B cell (primary cell): ENCODE measurements around the gene PIGZ. TPM values are rescaled to one million over a fixed set of nuclear protein-coding genes. Genes with fewer than 3 reads are reported as not detected.

Experiments
- ATAC-seq: fragments of 200-7000 bp; cut with Tn5 transposase; one replicate; pipeline ENCODE4 v1.10.0; 2021; ENCODE audit warnings: low read depth, mild to moderate bottlenecking, moderate number of reproducible peaks, moderate library complexity
- CTCF ChIA-PET: fragments of 350-600 bp; sonication (Branson Sonifier 250); formaldehyde crosslinking; loops from one replicate; lab custom pipeline; 2021; ENCODE audit warnings: antibody characterized with exemption, inconsistent platforms; lab: Charles Lee
- POLR2A ChIA-PET: fragments of 350-600 bp; sonication (Branson Sonifier 250); formaldehyde crosslinking; loops from one replicate; lab custom pipeline; 2021; ENCODE audit warnings: antibody characterized with exemption; lab: Charles Lee
- DNase-seq: peaks from one replicate; pipeline ENCODE4 v3.0.0; 2013
- H2AFZ ChIP-seq: 2 replicates; pipeline ENCODE4 v1.6.1; 2012; ENCODE audit warnings: mild to moderate bottlenecking, low read depth, low read length; ENCODE audit not compliant: insufficient read depth, poor library complexity, severe bottlenecking
- H3K27ac ChIP-seq, 2 donors: 1 replicate in 1 of 2; 2 replicates in 1 of 2; pipeline ENCODE4 v1.5.1; 2012 to 2013; ENCODE audit warnings: low read length in 2 of 2, mild to moderate bottlenecking in 2 of 2, moderate library complexity in 1 of 2
- H3K27me3 ChIP-seq, 4 experiments: fragments of 200-600 bp in 1 of 4; sonication (generic) in 1 of 4; replicated peaks in 1 of 4; 1 replicate in 2 of 4; 2 replicates in 2 of 4; pipeline versions ENCODE4 v1.6.1 to v1.7.0; 2013 to 2016; ENCODE audit warnings: low read length in 3 of 4, mild to moderate bottlenecking in 2 of 4, mixed read lengths in 1 of 4, moderate library complexity in 1 of 4; ENCODE audit not compliant: insufficient read depth in 4 of 4, control insufficient read depth in 3 of 4; ENCODE audit errors: control extremely low read depth in 1 of 4
- H3K36me3 ChIP-seq, 2 experiments: replicated peaks in 1 of 2; 1 replicate in 1 of 2; 2 replicates in 1 of 2; pipeline versions ENCODE4 v1.6.1 to v1.7.1; 2013; ENCODE audit warnings: low read length in 1 of 2; ENCODE audit not compliant: insufficient read depth in 2 of 2, control insufficient read depth in 1 of 2; ENCODE audit errors: control extremely low read depth in 1 of 2, extremely low read depth in 1 of 2
- H3K4me1 ChIP-seq, 2 donors: fragments of 200-600 bp in 1 of 2; sonication (generic) in 1 of 2; 1 replicate in 1 of 2; 2 replicates in 1 of 2; pipeline versions ENCODE4 v1.5.1 to v1.6.1; 2013 to 2017; ENCODE audit warnings: low read length in 2 of 2; ENCODE audit not compliant: control insufficient read depth in 2 of 2, insufficient read depth in 2 of 2
- H3K4me2 ChIP-seq: replicated peaks from 2 replicates; pipeline ENCODE3; 2012; ENCODE audit warnings: mild to moderate bottlenecking, low read depth, low read length; ENCODE audit not compliant: poor library complexity, severe bottlenecking
- H3K4me3 ChIP-seq, 5 experiments: fragments of 200-600 bp in 1 of 5; sonication (generic) in 1 of 5; 1 replicate in 3 of 5; 2 replicates in 2 of 5; pipeline versions ENCODE4 v1.5.1 to v1.7.0; 2011 to 2016; ENCODE audit warnings: low read length in 4 of 5, mild to moderate bottlenecking in 4 of 5, low read depth in 2 of 5, control low read depth in 1 of 5, moderate library complexity in 1 of 5; ENCODE audit not compliant: insufficient read depth in 1 of 5; ENCODE audit errors: control extremely low read depth in 1 of 5, extremely low read depth in 1 of 5
- H3K79me2 ChIP-seq: fragments of 200-600 bp; sonication (generic); one replicate; pipeline ENCODE4 v1.6.0; 2016; ENCODE audit warnings: low read length; ENCODE audit not compliant: control insufficient read depth, insufficient read depth
- H3K9ac ChIP-seq: fragments of 200-600 bp; sonication (generic); 2 replicates; pipeline ENCODE4 v1.6.1; 2017; ENCODE audit warnings: mild to moderate bottlenecking, low read length, moderate library complexity
- H3K9me3 ChIP-seq, 3 donors: one replicate each; pipeline versions ENCODE4 v1.6.1 to v1.7.1; 2013; ENCODE audit warnings: low read length in 2 of 3; ENCODE audit not compliant: control insufficient read depth in 2 of 3, insufficient read depth in 1 of 3; ENCODE audit errors: control extremely low read depth in 1 of 3
- H4K20me1 ChIP-seq: 2 replicates; pipeline ENCODE4 v1.6.0; 2012; ENCODE audit warnings: mild to moderate bottlenecking, low read length; ENCODE audit not compliant: insufficient read depth, control insufficient read depth, poor library complexity, severe bottlenecking
- H3K27ac Mint-ChIP-seq: one replicate; pipeline ENCODE4 v1.8.0; 2021; ENCODE audit warnings: mixed read lengths
- H3K27me3 Mint-ChIP-seq: one replicate; pipeline ENCODE4 v1.8.0; 2021; ENCODE audit warnings: mixed read lengths
- H3K4me1 Mint-ChIP-seq: one replicate; pipeline ENCODE4 v1.8.0; 2021; ENCODE audit warnings: mixed read lengths
- H3K4me3 Mint-ChIP-seq: one replicate; pipeline ENCODE4 v1.8.0; 2021; ENCODE audit warnings: mixed read lengths
- H3K9me3 Mint-ChIP-seq: one replicate; pipeline ENCODE4 v1.8.0; 2022; ENCODE audit warnings: mixed read lengths; ENCODE audit not compliant: insufficient read depth
- EZH2 ChIP-seq: IDR thresholded peaks from 2 replicates; pipeline ENCODE4 v1.6.1; 2012; ENCODE audit warnings: borderline replicate concordance, low read depth, mild to moderate bottlenecking, moderate library complexity, low read length; ENCODE audit not compliant: insufficient read depth, poor library complexity, severe bottlenecking
- whole genome bisulfite sequencing: methylation state at CpG from one replicate; pipeline ENCODE4 v1.1.5; 2013; ENCODE audit warnings: missing lambda C conversion rate; ENCODE audit not compliant: insufficient coverage; 5-methylcytosine and 5-hydroxymethylcytosine counted together
- intact Hi-C: fragments of 100-400 bp; cut with micrococcal nuclease; formaldehyde crosslinking; loops from one replicate; pipeline ENCODE4 v1.10.0; 2022
- polyA minus RNA-seq: library from RNA; depleted of rRNA, polyadenylated mRNA; stranded (reverse); fragments of >200 nt; gene quantifications from 2 replicates; pipeline ENCODE4 v1.2.3, GENCODE V29; 2012
- polyA plus RNA-seq: library from polyadenylated mRNA; depleted of rRNA; stranded (reverse); fragments of >200 nt; gene quantifications from 2 replicates; pipeline ENCODE4 v1.2.3, GENCODE V29; 2012
- total RNA-seq, 2 donors: library from RNA; stranded (reverse); fragments of 120-200 nt in 1 of 2; gene quantifications; 1 replicate in 1 of 2; 2 replicates in 1 of 2; pipeline versions ENCODE4 v1.2.3 to v1.2.4, GENCODE V29; 2013 to 2022
- TF ChIP-seq, protein P1 (sequence below): fragments of 200-600 bp; IDR thresholded peaks from one replicate; pipeline ENCODE4 v1.8.0; 2022; ENCODE audit warnings: antibody characterized with exemption, mild to moderate bottlenecking

The PIGZ gene, protein sequence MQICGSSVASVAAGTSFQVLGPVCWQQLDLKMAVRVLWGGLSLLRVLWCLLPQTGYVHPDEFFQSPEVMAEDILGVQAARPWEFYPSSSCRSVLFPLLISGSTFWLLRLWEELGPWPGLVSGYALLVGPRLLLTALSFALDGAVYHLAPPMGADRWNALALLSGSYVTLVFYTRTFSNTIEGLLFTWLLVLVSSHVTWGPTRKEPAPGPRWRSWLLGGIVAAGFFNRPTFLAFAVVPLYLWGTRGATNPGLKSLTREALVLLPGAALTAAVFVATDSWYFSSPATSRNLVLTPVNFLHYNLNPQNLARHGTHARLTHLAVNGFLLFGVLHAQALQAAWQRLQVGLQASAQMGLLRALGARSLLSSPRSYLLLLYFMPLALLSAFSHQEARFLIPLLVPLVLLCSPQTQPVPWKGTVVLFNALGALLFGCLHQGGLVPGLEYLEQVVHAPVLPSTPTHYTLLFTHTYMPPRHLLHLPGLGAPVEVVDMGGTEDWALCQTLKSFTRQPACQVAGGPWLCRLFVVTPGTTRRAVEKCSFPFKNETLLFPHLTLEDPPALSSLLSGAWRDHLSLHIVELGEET
- 3.9 TPM in 2 replicates for total RNA-seq
- total RNA-seq (2013) = 0.79 TPM
- polyA plus RNA-seq = 2.0 and 2.2 TPM in 2 replicates
- polyA minus RNA-seq = 0.77 and 1.1 TPM in 2 replicates

DNA sequence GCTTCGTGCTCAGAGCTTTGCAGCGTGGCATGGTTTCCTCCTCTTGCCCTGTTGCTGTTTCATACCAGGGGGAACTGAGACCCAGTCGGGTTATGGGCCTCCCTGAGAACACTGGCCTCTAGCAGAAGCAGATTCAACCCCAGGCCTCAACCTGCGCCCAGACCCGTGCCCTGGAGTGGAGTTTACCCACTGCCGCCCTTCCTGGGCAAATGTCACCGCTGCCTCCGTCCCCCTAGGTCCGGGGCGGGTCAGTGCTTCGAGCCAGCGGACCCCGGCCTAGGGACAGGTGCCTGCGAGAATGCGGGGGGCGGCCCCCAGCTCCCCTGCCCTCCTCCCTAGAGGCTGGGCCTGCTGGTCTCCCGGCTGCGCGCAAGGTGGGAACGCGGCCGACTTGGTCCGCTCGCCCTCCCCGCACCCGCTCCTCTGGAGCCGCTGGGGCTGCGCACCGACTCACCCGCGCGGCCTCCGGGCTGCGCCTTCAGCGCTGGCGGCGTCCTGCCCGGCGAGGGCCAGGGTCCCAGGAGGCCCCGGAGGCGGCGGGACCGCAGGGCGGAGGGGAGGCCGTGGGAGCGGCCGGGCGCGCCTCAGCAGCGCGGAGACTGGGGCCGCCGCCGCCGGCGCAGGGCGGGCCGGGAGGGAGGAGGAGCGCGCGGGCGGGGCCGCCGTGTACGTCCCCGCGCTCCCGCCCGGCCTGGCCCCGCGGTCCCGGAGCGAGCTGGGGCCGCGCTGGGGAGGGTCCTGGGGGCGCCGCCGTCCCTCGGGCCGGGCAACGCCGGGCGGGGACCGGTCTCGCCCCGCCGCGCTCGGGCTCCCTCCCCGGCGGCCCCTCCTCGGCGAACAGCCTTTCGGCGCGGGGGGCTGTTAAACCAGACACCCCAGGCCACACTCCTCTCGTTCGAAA is at the start of gene PIGZ:
TSS of gene PIGZ (minus strand) at position 601 of the 901 bp plus-strand sequence. CDS start 16,802 bp downstream, outside the sequence.
- Mint-ChIP-seq H3K27ac (peak within 1 kb of the TSS; percentile 50), H3K4me1 (peaks cover 21% of the 10 kb centered on the region), H3K27me3 (peaks cover 5% of the 10 kb centered on the region), H3K9me3 (no peaks in the 10 kb centered on the region), H3K4me3 (peak within 1 kb of the TSS; percentile 89)
- Histone ChIP-seq H3K4me2 (peak within 1 kb of the TSS; percentile 98), H3K79me2 (no peaks in the 10 kb centered on the region), H2AFZ (peak within 1 kb of the TSS; percentile 90), H3K9ac (peak within 1 kb of the TSS; percentile 76), H3K9me3 (no peaks in the 10 kb centered on the region), H4K20me1 (no peaks in the 10 kb centered on the region), H3K4me1 (peaks cover 5 to 13% of the 10 kb centered on the region in 2 donors), H3K27me3 (peaks cover 0 to 4% (median 1%) of the 10 kb centered on the region in 4 experiments), H3K36me3 (no peaks in the 10 kb centered on the region), H3K4me3 (peak within 1 kb of the TSS; percentile 46 to 82 (median 68)), H3K27ac (no peak within 1 kb of the TSS)
- peak; percentile 68 for DNase-seq
- TF ChIP-seq EZH2 = no peak
- TF ChIP-seq, protein P1, sequence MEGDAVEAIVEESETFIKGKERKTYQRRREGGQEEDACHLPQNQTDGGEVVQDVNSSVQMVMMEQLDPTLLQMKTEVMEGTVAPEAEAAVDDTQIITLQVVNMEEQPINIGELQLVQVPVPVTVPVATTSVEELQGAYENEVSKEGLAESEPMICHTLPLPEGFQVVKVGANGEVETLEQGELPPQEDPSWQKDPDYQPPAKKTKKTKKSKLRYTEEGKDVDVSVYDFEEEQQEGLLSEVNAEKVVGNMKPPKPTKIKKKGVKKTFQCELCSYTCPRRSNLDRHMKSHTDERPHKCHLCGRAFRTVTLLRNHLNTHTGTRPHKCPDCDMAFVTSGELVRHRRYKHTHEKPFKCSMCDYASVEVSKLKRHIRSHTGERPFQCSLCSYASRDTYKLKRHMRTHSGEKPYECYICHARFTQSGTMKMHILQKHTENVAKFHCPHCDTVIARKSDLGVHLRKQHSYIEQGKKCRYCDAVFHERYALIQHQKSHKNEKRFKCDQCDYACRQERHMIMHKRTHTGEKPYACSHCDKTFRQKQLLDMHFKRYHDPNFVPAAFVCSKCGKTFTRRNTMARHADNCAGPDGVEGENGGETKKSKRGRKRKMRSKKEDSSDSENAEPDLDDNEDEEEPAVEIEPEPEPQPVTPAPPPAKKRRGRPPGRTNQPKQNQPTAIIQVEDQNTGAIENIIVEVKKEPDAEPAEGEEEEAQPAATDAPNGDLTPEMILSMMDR = no peak
- ChIA-PET POLR2A (interaction anchor here (0.7 to 1.7 kb wide), 2 partner anchors 26 to 29 kb away, joined by 3 to 8 read pairs; partner anchors contain the start of gene NCBP2), CTCF (interaction anchor here (1.1 to 5.4 kb wide), 5 partner anchors 43 to 434 kb away, joined by 3 to 66 read pairs (median 5); no protein-coding TSS in a partner anchor)
- ATAC-seq = peak; percentile 66
- WGBS = 2% methylated on average over 98 of the region's 98 CpGs
- intact Hi-C loops = loop anchor here (1.0 to 2.0 kb wide), 3 partner anchors 26 to 256 kb away; partner anchors contain the start of genes CEP19, NCBP2, PIGX and SENP5
